ENCODE results near the gene PFDN6.
"Not testable (repeated sequence)": the region's sequence is repeated elsewhere in the genome, so short reads cannot be mapped to it uniquely, and the experiment has no call there.

DNA sequence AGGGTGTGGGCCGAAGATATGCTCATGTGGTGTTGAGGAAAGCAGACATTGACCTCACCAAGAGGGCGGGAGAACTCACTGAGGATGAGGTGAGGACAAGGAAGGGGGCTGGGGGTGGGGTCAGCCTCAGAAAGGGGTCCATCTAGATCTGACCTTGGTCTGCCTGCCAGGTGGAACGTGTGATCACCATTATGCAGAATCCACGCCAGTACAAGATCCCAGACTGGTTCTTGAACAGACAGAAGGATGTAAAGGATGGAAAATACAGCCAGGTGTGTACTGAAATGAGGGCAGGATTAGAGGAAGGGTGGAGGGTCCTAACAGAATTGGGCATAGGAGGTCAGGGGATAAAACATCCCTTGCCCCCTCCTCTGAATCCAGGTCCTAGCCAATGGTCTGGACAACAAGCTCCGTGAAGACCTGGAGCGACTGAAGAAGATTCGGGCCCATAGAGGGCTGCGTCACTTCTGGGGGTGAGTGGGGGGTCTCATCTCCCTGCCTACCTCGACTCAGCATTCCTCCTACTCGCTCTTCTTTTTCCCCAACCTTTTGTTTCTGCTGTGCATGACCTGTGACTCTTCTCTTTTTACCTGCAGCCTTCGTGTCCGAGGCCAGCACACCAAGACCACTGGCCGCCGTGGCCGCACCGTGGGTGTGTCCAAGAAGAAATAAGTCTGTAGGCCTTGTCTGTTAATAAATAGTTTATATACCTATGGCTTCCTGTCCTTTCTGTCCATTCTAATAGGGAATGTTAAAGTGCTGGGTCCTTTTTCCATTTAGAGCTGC is 13.4 kb upstream of the PFDN6 start:
- TF ChIP-seq PPARA (CRISPR knock-in tag; IDR thresholded peaks at IDR 0.05; ENCODE audit: borderline replicate concordance); ZFP3 (CRISPR knock-in tag; IDR thresholded peaks at IDR 0.05); CSDC2 (CRISPR knock-in tag; IDR thresholded peaks at IDR 0.05): not testable (repeated sequence)
- TF ChIP-seq, protein P1, sequence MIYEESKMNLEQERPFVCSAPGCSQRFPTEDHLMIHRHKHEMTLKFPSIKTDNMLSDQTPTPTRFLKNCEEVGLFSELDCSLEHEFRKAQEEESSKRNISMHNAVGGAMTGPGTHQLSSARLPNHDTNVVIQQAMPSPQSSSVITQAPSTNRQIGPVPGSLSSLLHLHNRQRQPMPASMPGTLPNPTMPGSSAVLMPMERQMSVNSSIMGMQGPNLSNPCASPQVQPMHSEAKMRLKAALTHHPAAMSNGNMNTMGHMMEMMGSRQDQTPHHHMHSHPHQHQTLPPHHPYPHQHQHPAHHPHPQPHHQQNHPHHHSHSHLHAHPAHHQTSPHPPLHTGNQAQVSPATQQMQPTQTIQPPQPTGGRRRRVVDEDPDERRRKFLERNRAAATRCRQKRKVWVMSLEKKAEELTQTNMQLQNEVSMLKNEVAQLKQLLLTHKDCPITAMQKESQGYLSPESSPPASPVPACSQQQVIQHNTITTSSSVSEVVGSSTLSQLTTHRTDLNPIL (CRISPR knock-in tag; IDR thresholded peaks at IDR 0.05; ENCODE audit: low read depth): not testable (repeated sequence)
- TF ChIP-seq, protein P2, sequence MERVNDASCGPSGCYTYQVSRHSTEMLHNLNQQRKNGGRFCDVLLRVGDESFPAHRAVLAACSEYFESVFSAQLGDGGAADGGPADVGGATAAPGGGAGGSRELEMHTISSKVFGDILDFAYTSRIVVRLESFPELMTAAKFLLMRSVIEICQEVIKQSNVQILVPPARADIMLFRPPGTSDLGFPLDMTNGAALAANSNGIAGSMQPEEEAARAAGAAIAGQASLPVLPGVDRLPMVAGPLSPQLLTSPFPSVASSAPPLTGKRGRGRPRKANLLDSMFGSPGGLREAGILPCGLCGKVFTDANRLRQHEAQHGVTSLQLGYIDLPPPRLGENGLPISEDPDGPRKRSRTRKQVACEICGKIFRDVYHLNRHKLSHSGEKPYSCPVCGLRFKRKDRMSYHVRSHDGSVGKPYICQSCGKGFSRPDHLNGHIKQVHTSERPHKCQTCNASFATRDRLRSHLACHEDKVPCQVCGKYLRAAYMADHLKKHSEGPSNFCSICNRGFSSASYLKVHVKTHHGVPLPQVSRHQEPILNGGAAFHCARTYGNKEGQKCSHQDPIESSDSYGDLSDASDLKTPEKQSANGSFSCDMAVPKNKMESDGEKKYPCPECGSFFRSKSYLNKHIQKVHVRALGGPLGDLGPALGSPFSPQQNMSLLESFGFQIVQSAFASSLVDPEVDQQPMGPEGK (CRISPR knock-in tag; IDR thresholded peaks at IDR 0.05; ENCODE audit: borderline replicate concordance): not testable (repeated sequence)
- TF ChIP-seq, protein P3, sequence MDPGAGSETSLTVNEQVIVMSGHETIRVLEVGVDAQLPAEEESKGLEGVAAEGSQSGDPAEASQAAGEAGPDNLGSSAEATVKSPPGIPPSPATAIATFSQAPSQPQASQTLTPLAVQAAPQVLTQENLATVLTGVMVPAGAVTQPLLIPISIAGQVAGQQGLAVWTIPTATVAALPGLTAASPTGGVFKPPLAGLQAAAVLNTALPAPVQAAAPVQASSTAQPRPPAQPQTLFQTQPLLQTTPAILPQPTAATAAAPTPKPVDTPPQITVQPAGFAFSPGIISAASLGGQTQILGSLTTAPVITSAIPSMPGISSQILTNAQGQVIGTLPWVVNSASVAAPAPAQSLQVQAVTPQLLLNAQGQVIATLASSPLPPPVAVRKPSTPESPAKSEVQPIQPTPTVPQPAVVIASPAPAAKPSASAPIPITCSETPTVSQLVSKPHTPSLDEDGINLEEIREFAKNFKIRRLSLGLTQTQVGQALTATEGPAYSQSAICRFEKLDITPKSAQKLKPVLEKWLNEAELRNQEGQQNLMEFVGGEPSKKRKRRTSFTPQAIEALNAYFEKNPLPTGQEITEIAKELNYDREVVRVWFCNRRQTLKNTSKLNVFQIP (CRISPR knock-in tag; IDR thresholded peaks at IDR 0.05; ENCODE audit: borderline replicate concordance, low read depth): not testable (repeated sequence)
